SKM-1 (cell line): ENCODE results near the gene ZNF407.

ENCODE experiments used
- DNase-seq: peaks from one replicate; lab custom pipeline; 2025; ENCODE audit not compliant: unreplicated experiment; lab: John Stamatoyannopoulos, UW

ZNF407 gene

DNA sequence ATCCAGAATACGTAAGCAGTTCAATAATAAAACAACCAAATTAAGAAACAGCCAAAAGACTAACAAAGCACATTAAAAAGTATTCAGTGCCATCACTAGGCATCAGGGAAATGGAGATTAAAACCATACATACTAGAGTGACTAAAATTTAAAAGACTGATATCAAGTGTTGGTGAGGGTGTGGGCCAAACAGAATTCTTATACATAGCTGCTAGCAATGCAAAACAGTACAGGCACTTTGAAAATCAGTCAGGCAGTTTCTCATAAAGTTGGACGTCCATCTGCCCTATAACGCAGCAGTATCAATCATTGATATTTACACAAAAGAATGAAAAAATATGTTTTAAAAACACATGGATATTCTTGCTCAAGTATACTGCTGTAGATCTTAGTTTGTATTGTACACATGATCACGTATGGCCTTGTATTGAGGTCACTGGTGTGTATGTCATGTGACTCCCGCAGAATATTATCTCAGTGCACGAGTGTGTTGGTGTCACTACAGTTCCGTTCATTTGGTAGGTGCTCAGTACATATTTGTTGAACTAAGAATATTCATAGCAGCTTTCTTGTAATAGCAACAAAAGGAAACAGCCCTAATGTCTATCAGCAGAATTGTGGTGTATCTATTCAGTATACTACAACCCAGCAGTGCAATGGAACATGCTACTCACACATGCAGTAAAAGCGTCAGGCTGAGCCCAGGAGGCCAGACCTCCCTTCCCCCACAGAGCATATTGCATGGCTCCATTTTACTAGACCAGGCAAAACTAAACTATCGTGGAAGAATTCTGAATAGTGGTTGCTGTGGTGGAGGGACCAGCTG, 28.6 kb downstream of the ZNF407 start:
- no peak for DNase-seq

DNA sequence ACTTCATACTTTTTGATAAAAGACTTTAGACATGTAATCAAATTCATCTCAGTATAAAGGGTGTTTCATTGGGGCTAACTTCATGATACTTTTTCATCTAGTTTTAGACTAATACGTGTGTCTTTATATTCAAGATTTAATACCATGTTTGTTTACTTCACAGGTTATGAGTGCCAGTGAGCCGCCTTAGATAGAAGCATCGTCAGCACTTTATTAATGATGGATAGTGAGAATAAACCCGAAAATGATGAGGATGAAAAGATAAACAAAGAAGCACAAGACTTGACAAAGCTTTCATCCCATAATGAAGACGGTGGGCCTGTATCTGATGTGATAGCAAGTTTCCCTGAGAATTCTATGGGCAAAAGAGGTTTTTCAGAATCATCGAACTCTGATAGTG, 33.1 kb downstream of the ZNF407 start:
- no peak for DNase-seq

DNA sequence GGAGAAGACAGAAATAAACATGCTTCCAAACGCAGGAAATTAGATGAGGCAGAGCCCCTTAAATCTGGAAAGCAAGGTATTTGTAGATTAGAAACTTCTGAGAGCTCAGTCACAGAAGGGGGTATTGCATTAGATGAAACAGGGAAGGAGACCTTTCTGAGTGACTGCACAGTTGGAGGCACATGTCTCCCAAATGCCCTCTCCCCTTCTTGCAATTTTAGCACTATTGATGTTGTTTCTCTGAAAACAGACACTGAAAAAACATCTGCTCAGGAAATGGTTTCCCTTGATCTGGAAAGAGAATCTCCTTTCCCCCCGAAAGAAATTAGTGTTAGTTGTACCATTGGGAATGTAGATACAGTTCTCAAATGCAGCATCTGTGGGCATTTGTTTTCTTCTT, 33.5 kb downstream of the ZNF407 start:
- no peak for DNase-seq

DNA sequence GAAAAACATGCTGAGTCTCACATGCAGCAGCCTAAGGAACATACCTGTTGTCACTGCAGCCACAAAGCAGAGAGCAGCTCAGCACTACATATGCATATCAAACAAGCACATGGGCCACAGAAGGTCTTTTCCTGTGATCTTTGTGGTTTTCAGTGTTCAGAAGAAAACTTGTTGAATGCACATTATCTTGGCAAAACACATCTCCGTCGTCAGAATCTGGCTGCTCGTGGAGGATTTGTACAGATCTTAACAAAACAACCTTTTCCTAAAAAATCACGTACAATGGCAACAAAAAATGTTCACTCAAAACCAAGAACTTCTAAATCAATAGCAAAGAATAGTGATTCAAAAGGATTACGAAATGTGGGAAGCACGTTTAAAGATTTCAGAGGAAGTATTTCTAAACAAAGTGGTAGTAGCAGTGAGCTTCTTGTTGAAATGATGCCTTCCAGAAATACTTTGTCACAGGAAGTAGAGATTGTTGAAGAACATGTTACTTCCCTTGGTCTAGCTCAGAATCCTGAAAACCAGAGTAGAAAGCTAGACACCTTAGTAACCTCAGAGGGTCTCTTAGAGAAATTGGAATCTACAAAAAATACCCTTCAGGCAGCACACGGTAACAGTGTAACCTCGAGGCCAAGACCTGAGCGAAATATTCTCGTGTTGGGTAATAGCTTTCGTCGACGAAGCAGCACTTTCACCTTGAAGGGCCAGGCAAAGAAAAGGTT, 34.1 kb downstream of the ZNF407 start:
- peak; percentile 31 for DNase-seq

DNA sequence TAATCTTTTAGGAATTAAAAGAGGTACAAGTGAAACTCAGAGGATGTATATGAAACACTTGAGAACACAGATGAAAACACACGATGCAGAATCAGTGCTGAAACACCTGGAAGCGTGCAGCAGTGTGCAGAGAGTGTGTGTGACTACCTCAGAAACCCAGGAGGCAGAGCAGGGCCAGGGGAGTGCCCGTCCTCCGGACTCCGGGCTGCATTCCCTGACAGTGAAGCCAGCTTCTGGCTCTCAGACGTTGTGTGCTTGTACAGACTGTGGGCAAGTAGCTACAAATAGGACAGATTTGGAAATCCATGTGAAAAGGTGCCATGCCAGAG, 34.6 kb downstream of the ZNF407 start:
- no peak for DNase-seq

DNA sequence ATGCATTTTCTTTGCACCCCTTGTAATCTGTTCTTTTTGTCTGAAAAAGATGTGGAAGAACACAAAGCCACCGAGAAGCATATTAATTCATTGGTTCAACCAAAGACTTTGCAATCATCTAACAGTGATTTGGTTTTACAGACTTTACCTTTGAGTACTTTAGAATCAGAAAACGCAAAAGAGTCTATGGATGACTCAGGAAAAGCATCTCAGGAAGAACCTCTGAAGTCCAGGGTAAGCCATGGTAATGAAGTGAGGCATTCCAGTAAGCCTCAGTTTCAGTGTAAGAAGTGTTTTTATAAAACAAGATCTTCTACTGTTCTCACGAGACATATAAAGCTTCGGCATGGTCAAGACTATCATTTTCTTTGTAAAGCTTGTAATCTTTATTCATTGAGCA, 35.2 kb downstream of the ZNF407 start:
- DNase-seq: no peak

DNA sequence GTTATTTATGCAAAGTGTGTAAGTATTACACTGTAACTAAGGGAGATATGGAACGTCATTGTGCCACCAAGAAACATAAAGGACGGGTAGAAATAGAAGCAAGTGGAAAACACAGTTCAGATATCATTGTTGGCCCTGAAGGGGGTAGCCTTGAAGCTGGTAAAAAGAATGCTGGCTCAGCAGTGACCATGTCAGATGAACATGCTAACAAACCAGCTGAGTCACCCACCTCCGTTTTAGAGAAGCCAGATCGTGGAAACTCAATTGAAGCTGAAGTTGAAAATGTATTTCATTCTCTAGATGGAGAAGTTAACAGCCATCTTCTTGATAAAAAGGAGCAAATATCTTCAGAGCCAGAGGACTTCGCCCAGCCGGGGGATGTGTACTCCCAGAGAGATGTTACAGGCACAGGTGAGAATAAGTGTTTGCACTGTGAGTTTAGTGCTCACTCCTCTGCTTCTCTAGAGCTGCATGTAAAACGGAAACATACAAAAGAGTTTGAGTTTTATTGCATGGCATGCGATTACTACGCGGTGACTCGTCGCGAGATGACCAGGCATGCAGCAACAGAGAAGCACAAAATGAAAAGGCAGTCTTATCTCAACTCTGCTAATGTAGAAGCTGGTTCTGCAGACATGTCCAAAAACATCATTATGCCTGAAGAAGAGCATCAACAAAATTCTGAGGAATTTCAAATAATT, 36.1 kb downstream of the ZNF407 start:
- DNase-seq: no peak

DNA sequence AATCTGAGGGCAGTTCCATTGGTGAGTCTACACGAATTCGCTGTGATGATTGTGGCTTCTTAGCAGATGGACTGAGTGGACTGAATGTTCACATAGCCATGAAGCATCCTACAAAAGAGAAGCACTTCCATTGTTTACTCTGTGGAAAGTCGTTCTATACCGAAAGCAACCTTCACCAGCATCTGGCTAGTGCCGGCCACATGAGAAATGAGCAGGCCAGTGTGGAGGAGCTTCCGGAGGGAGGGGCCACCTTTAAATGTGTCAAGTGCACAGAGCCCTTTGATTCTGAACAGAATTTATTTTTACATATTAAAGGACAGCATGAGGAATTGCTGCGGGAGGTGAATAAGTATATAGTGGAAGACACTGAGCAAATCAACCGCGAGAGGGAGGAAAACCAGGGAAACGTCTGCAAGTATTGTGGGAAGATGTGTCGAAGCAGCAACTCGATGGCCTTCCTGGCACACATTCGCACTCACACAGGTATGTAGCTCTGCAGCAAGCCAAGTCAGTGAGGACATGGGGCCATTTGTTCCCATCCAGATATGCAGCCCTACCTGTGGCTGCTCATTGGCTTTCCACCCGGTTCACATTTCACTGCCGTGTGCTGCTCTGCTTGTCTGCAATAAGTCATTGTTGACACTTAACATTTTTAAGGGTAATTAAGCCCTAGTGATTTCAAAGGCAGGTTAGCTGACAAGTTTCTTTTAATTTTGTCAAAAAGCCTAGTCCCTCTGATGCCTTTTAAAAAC, 37.7 kb downstream of the ZNF407 start:
- no peak for DNase-seq

DNA sequence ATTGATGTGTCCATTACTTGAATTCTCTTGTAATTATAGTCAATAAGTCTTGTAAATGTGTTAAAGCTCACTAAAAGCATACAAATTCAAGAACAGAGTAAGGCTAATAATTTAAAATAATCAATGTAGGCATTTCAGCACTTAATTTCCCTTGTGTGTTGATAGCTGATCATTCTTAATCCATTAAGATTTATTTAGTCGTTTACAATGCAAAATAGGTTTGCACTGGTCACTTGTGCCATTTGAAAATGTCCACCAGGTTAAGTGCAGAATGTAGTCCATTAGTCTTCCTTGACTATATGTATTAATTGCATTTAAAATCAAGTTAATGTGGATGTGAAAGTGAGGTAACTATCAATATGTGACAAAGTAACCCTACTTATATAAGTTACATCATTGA, 39.4 kb downstream of the ZNF407 start:
- DNase-seq: no peak

DNA sequence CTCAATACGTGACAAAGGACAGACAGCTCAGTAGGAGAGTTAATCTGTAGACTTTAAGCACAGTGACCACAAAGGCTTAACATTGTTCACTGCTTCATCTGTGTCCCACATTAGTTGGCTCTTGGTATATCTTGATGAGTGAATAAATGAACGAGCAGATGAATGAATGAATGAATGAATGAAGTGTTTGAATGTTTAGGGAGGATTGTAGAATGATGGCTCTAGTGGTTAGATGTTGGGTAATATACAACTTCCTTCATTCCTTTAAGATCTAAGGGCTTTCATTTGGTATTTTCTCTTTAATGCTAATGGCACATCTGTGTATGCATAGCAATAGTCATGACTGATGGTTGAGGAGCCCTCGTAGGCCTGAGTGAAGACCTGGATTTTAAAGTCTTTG, 40.5 kb downstream of the ZNF407 start:
- no peak for DNase-seq

DNA sequence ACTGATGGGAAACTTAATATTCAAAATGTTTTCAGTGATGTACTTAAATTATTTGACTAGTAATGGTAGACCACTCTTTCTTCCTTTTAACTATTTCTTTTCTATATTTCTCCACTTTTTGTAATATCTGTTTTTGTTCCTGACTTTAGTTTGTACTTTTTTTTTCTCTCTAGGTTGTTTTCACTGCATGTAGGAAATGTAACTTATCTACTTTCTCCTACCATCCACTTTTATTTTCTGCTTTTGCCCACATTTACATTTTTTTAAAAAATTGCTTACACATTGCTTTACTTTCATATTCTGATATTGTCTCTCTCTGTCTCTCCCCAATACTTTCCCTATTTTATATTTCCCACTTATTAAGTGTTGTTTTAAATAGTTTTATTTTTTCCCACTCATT, 47.0 kb downstream of the ZNF407 start:
- DNase-seq: no peak

DNA sequence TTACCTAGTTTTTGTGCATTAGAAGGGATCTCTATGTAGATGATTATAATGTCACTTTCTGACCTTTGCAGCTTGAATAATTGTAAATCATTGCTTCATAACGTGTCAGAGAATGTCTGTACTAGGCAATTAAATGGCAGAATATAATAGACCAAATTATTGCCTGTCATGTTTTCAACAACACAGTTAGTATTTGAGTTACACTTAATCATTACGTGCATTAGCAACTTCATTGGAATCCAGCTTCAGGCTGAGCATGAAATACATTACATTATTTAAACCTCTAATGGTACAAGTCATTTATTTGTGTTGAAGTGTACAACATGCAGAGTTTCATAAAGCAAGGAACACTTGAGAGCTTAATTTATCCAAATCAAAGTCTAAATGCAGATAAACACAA, 48.0 kb downstream of the ZNF407 start:
- no peak for DNase-seq

DNA sequence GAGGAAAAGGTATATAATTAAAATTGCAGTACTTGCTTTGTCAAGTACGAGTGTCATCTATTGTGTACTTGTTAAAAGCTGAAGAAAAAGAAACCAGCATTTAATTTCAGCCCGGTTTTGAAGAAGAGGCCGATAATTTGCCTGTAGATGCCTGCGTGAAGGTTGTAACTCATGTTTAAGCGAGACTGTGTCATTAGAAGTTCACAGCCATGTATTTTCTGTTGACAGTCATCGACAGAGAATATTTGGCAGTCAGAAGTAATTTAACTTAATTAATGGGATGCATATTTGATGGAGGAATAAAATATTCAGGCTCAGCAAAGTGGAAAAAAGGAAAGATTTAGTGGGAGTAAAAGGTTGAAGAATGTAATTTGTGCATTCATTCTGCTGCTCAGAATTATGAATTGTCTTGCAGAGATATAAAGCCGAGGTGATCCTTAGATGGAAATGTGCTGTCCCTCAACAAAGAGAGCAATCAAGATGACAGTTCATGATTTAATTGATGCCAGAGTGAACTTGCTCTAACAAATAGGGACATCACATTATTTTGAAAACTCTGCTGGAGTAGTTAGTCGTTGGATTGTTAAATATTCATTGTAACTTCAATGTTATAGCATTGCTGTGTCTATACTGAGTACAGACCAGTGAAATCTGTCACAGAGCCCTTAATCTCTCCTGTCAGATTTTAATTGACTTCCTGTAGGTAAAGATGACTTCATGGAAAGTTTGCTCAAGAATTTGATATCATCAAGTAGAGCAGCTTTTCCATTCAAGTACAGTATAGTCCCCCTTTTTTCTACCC, 53.9 kb downstream of the ZNF407 start:
- DNase-seq: no peak

DNA sequence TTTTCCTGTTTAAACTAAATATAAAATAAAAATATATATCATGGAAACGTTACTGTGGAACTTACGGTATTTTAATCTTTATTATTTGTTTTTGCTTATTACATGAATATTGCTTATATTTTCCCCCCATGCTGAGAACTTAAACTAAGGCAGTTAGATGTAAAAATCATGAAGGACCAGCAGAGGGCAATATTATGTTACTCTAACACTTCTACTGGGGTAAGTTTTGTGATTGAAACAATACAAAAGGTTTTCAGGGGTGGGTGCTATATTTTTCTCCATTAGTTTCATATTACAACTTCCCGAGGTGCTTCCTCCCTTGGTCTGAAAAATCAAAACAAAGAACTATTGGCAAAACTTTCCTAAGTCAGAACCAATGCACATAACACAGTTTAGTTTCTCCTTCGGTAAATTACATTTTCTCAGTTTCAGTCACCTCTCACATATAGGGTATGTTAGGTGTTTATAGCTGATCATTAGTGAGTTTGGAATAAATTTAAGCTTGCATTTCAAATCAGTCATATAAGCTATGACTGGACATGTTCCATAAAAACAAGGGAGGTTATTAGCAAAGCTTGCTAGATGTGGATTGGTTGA, 54.8 kb downstream of the ZNF407 start:
- DNase-seq: no peak

DNA sequence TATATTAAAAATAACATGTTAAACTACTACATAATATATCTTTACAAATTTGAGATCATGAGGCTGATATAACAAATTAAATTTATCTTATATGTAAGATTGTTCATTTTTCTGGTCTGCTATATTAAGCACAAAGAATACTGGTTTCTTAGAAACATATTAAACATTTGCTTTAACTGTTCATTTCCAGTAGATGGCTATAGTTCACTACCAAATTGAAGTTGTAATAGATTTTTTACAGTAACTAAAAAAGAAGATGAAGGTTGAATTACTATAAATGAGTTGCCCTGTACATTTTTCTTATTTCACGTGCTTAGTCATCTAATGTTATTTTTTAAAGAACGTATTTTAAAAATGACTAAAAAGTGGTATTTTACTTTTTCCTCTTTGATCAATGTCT, 57.0 kb downstream of the ZNF407 start:
- DNase-seq: no peak

DNA sequence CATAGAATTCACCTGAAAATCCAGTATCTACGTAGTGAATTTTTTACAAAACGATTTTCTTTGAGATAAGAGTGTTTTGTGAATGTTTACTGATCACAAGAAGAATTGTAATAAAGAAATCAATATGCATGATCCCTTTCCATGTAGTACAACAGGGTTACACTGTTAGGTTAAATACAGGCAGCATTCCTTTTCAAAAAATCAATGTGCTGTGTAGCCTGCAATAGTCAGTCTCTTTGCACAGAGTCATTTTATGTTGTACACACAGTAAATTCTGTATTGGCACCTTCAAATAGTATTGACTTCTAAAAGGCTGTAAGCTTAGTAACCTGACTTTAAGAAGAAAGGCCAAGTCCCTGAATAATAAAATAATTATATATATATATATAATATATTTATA, 63.3 kb downstream of the ZNF407 start:
- no peak for DNase-seq

DNA sequence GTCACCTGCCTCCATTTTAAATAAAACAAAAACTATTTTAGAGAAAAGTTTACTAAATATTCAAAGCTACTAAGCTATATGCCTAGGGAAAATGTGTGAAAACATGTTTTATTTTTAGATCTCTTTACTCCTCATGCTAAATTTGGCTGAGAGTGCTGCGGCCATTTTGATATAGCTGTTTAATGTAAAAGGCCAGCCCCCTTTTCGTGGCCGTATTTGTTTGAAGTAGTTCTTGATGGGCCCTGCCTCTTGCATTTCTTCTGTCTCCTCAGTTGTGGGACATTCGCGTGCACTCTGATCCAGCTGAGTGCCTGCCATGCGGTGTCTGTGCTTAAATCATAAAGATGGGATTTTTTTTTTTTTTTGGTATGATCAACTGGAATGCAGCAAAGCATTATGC, 64.0 kb downstream of the ZNF407 start:
- no peak for DNase-seq

DNA sequence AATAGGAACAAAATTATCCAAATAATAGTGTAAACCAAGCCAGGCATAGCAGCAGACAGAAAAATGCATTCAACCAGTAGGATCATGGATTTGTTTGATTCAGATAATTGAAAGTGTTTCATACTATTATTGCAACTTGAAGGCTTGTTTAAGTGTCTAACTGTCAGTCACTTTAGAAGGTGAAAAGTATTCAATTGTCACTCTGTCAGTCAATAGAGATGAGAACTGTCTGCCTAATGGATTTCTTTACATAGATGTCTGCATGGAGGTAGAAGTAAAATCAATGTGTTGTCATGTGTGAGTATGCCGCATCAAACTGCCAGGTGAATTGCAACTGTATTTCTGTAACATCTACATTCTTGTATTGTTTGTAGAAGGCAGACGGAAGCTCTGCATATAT, 65.0 kb downstream of the ZNF407 start:
- no peak for DNase-seq

DNA sequence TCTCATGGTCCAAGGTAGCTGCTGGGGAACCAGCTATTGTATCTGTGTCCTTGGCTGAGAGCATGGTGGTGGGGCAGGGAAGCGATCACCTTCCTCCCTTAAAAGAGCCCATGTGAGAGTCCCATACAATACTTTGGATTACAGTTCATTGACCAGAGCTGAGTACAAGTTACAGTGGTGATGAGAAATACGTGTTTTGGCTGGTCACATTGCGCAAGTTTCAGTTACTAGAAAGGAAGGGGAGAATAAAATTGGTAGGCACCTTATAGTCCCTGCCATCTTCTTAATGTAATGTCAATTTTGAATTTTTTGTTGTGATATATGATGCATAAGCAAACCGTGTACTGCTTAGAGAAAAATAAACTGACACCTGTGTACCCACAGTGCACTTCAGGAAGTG, 67.7 kb downstream of the ZNF407 start:
- DNase-seq: no peak

DNA sequence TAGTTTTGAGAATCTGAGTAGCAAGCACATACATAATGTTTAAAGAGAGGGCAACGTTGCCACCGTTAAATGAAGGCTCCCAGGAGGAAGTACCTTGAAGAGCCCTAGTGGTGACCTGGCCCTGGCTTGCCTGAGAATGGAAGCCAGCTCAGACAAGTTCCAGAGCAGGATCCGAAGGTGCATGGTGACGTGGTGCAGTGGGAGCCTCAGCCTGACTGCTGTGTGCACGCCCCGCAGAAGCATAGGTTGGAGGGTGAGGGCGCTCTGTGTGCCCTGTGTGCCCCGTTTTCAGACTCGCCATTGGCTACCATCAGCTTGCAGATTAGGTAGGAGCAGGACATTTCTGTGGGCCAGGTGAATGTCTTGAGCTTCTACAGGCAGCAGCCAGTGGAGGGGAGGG, 68.2 kb downstream of the ZNF407 start:
- no peak for DNase-seq
